Stimulated activated CD8-positive, alpha-beta memory T cell treated with anti-CD3 and anti-CD28 coated beads, Interleukin-4, amount 100 ng/mL, for 1 hour (primary cell): ENCODE data around the gene SOWAHA.

Source experiments
- DNase-seq, 2 donors: peaks; one replicate each; pipeline ENCODE4 v3.0.0-alpha.2; 2020; ENCODE audit warnings: low read depth in 2 of 2, low spot score in 1 of 2

SOWAHA gene

GRCh38 chr5:132812781-132813598, at the start of gene SOWAHA:
SOWAHA (plus strand) TSS chr5:132813302; CDS start chr5:132813622, 320 bp downstream.
- no peak for DNase-seq

GRCh38 chr5:132764051-132764450, 49.1 kb upstream of the SOWAHA start:
- no peak for DNase-seq

GRCh38 chr5:132764671-132765238, 48.3 kb upstream of the SOWAHA start:
- DNase-seq, result no peak

DNA sequence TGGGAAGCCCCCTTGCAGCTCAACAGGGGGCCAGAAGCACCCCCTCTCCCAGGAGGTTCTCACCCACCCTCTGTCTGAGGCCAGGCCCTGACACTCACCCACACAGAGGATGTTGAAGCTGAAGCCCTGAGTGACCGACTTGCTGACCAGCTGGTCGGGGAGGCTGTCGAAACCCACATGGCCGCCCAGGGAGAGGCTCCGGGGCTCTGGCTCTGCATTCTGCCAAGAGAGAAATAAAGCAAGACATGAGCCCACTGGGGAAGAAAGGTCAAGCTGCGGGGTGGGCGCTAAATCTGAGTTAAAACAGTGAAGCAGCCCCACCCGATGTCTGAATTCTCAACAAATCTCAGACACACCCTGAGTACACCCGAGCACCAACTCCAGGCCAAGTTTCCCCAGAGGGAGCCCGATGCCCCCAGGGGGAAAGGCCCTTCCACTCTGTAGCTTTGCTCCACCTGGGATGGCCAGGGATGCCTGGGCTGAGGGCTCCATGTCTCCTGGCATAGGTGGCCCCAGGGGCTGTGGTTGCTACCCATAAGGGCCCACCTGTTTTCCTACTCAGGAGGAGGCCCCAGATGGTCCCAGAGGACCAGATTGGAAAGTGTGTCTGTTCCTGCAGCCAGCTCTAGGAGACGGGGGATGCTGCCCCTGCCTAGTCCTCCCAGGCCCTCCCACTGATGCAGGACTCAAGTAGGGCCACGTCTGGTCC, 47.6 kb upstream of the SOWAHA start:
- DNase-seq, result no peak

DNA sequence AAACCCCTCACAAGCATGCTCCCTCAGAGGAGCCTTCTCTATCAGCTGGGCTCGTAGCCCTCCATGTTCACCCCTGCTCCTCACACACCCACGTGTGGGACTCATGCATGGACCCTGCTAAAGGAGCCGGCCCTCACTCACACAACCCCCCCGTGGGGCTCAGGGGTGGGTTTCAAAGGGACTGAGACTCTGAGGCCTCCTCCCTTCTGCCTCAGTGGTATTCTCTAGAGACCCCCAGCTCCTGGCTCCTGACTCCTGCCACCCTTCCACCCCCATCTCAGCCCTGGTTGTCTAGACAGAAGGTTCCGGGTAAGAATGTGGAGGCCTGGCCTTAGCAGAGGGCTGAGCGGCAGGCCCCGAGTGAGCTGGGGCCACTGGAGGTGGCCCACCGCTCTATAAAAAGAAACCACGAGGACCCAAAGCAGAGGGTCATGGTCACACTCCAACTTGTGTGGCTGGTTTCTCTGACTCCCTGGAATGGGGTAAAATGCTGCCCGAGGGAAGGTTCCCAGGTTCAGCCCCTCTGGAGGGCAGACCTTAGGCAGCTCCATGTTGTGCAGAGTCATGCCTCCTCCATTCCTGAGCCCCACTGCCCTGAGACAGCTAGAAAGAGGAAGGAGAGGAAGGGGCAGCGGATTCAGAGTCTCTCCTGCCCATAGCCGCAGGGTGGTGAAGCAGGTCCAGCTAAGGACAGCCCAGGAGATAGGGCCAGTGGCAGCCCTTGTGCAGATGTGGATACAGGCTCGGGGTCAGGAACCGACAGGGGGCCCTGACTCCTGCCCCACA, 46.9 kb upstream of the SOWAHA start:
- no peak for DNase-seq

GRCh38 chr5:132766806-132767055, 46.4 kb upstream of the SOWAHA start:
- no peak for DNase-seq

GRCh38 chr5:132767150-132767549, 46.0 kb upstream of the SOWAHA start:
- DNase-seq, result no peak

- no peak for DNase-seq
Observed at GRCh38 chr5:132768485-132768868, 44.6 kb upstream of the SOWAHA start.

DNA sequence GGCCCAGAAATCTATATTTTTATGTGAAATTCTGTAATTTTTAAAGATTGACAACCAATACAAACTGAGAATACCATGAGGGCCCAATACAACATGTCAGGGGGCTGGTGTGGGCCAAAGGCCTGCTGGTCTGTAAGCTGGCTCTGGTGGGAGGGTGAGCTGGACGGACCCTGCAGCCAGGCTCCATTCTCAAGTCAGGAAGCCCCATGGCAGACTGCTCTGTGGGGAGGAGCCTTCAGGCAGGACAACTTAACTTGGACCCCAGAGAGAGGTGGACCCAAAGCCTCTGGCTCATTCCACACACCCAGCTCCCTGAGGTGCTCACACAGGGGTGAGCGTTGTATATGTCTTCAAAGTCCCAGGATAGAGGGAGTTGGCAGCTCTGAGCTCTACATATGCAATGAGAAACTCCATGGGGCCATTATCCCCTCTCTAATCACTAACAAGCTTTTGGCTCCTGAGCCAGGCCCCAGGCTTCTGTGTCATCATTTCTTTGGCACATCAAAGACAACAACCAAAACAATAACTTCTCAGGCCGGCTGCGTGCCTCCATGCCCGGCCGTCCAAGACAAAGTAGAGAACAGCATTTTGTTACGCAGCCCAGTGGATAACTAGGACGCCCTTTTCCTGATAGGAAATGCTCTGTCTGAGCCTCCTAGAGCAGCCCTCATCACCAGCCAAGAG, 42.5 kb upstream of the SOWAHA start:
- no peak for DNase-seq

- DNase-seq, result no peak
Observed at GRCh38 chr5:132771503-132771998, 41.6 kb upstream of the SOWAHA start.

- DNase-seq, result no peak
Observed at GRCh38 chr5:132772291-132773070, 40.6 kb upstream of the SOWAHA start.

- DNase-seq, result no peak
Observed at GRCh38 chr5:132773114-132773513, 40.0 kb upstream of the SOWAHA start.

DNA sequence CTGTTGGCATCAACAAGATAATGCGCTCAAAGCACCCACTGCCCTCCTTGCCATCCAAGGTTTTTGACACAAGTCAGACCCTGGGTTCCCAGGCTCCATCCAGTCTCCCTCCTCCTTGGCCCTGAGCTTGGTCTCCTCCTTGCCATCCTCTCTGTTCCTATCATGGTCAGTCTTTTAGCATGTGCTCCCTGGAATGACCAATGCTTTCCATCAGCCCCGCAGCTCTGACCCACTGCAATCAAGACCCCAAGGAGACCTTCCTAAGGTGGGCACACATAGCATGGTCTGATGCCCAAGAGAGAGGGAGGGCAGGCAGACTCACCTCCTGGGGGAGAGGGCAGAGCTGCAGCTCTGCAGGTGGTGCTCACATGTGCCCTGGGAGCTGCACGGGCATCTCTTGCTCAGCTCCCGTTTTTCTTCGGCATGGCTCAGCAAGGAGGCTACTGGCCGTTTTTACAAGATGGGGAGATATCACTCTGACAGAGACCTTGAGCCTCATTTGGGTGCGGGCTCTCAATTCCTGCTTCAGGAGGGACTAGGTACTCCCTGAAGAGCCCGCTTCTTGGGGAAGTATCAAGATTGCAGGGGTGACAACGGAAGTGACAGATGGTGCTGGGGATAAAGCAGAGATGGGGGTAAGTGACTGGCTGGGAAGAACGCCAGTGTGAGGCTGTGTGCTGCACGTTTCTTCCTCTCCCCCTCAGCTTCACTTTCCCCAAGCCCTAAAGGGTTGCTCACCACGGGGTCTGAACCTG, 39.3 kb upstream of the SOWAHA start:
- DNase-seq, result no peak

DNA sequence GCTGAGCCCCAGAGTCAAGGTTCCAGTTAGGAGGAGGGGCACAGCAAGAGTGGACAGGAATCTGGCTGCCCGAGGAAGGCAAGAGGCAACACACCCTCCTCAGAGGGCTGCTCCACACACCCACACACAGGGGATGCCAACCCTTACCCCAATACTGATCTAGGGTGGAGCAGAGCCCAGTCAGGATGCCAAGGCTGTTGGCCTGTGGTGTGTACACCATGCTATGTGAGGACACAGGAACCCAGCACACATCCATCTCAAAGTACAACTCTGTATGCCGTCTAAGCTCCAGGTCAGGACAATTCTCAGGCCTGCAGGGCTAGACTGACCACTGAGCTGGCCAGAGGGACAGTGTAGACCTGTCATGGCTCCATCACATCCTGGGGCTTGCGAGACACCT, 38.7 kb upstream of the SOWAHA start:
- DNase-seq, result no peak

DNA sequence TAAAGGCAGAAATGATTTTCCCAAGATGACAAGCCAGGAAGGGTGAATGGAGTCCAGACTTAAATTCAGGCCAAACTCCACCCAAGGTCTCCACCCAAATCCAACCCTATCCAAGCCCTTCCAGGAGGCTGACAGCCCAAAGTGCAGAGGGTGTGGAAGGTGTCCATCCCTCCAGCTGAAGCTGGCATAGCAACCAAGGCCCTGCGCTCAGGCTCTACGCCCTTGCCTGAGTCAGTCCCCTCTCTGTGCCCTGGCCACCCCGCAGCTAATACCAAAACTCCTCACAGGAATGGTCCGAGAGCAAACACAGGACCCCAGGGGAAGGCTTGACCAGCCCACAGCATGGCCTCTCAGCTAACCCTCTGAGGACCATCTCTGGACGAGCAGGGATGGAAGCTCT, 38.2 kb upstream of the SOWAHA start:
- DNase-seq, result no peak

GRCh38 chr5:132775476-132775961, 37.6 kb upstream of the SOWAHA start:
- DNase-seq, result no peak

DNA sequence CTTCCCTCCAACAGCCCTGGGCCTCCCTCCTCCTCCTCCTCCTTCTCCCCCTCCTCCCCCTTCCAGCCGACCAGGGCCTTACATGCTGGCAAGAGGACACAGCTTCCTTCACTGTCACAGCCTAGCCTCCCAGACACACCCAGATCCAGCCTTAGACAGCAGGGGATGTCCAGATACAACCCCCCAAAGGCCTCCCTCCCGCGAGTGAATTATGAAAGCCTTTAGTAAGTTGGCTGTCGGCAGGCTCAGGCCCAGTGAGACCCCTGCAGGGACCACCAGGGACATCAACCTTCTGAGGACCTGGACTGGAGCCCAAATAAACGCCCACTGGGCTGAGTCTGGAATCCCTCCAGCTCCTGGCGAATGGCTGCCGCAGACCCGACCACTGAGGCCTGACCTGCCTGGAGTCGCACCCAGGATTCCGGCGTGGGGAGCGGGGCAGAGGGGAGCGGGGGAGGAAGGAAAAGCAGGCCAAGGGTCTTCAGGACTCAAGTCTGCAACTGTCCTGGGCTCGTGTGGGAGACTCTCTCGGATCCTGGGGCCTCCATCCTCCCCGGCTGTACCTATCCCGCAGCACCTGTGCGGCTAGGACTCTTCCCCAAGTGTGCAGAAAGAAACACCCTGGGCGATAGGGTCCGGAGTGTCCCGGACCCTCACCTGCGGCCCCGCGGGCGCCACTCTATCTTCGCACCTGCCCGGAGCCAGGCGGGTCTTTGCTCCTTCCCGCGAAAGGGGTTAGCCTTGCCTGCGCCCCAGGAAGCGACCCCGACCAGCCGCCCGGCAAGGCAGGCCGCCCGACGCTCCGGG, 36.8 kb upstream of the SOWAHA start:
- DNase-seq, result no peak

DNA sequence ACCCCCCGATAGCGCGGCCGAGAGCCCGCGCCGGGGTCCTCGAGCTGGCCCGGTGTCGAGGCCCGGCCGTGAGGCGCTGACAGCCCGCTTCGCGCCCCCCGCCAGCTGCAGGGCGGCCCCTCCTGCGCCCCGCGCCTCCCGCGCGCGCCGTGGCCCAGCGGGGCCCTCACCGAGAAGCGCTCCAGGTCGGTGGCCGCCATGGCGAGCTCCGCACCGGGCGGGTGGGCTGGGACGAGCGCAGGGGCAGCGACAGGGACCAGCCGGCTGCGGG, 36.2 kb upstream of the SOWAHA start:
- no peak for DNase-seq
